ENCODE data around the gene SMARCA2.

- TF ChIP-seq CTCF (IDR thresholded peaks at IDR 0.05; ENCODE audit: low read length) (no peak), EZH2 (IDR thresholded peaks at IDR 0.05; ENCODE audit: borderline replicate concordance, low read length) (no peak)
Measured at GRCh38 chr9:2130941-2131340, 115.8 kb downstream of the SMARCA2 start.
